K562 (cell line): Measurements from ENCODE around the gene DEPDC1B.
"Not testable (repeated sequence)": the region's sequence is repeated elsewhere in the genome, so short reads cannot be mapped to it uniquely, and the experiment has no call there.

Experiments used
- HDAC2 ChIP-seq: fragments of 450-650 bp; IDR thresholded peaks from 2 replicates; pipeline ENCODE4 v1.6.1; 2016; ENCODE audit warnings: mild to moderate bottlenecking
- ZBTB7A ChIP-seq: IDR thresholded peaks from 2 replicates; pipeline ENCODE4 v1.6.1; 2011; ENCODE audit warnings: low read depth, mild to moderate bottlenecking, low read length, moderate library complexity, borderline replicate concordance; ENCODE audit not compliant: control insufficient read depth
- ZNF764 ChIP-seq: fragments of 250-450 bp; sonication (Bioruptor Pico); IDR thresholded peaks from 2 replicates; pipeline ENCODE4 v1.4.0; 2020; ENCODE audit warnings: low read depth, mild to moderate bottlenecking, moderate library complexity

DNA sequence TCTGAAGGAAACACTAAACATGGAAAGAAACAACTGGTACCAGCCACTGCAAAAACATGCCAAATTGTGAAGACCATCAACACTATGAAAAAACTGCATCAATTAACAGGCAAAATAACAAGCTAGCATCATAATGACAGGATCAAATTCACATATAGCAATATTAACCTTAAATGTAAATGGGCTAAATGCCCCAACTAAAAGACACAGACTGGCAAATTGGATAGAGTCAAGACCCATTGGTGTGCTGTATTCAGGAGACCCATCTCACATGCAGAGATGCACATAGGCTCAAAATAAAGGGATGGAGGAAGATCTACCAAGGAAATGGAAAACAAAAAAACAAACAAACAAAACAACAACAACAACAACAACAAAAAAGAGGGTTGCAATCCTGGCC is 30.9 kb upstream of the DEPDC1B start:
- not testable (repeated sequence) for TF ChIP-seq ZNF764, HDAC2, ZBTB7A
